DMS 273 (cell line): ENCODE results near the gene TRAM2.
"Not testable (repeated sequence)": the region's sequence is repeated elsewhere in the genome, so short reads cannot be mapped to it uniquely, and the experiment has no call there.

Source experiments
- DNase-seq: peaks from one replicate; lab custom pipeline; 2025; ENCODE audit not compliant: unreplicated experiment; lab: John Stamatoyannopoulos, UW

The TRAM2 gene

DNA sequence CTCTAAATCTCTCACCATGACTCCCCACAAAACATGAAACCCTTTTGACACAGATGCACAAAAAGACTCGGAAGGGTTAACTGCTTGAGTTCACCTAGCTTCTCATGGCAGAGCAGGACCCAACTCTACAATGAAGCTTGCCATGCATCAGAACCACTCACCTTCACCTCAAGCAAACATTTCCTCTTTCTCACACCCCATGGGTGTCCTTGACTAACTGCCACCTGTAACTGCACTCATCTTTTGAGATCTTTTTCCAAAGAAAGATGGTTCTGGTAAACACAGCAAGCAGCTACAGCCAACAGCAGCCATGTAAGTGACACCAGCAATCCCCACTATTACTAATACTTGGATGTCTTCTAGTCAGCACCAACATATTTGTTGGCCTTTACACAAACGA, 80.2 kb downstream of the TRAM2 start:
- DNase-seq, result no peak

DNA sequence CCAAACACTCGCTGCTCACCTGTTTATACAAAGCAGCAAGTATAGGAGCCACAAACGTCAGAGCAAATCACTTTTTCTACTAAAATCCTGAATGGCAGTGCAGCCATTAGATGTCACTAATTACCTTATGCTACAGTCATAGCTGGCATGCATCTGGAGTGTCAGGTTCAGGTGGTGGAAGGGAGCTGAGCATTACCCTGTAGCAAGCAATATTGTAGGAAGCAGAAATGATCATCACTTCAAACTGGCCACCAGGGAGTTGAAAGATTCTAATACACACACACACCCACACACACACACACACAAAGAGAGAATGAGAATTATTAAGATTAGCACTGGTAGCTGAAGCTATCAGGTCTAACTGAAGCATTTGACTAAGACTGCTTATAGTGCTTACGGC, 80.9 kb downstream of the TRAM2 start:
- no peak for DNase-seq

DNA sequence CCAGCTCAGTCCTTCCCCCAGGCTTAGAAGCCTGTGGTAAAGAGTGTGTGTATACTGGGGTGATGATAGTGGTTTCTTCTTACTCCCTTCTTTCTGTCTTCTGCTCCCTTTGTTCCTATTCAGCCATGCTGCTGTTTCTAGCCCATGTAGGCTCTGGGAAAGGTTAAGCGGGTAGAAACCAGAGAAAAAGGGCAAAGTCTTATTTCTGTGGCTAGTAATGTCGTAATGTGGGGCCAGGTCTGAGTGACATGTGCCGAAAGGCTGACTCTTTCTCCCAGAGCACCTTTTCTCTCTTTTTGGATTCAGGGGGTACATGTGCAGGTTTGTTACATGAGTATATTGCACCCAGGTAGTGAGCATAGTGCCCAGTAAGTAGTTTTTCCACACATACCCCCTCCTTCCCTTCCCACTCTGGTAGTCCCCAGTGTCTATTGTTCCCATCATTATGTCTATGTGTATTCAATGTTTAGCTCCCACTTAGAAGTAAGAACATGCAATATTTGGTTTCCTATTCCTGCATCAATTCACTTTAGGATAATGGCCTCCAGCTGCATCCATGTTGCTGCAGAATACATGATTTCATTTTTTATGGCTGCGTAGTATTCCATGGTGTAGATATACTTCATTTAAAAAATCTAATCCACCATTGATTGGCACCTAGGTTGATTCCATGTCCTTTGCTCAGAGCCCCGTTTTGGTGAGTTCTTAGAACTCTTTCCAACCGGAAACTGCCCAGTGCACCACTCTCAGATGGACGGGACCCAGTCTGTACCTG, 82.4 kb downstream of the TRAM2 start:
- DNase-seq, result no peak

DNA sequence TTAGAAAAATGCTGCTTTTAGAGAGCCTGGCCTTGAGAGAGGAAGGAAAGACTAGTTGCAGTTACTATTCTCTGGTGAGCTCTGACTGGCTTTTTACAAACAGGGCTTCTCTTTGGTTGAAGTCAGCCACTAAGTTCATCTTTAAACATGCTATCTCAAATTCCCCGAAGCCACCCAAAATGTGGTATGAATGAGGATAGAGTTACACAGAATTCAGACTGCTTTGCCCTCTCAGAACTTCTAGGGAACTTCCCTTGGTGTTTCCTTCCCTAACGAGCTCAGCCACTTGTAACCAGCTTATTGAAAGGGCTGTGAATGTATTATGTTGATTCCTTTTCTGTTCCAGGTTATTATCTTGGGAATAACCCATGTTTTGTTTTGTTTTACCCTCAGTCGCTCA, 83.2 kb downstream of the TRAM2 start:
- DNase-seq, result no peak

GRCh38 chr6:52491203-52492069, 85.4 kb downstream of the TRAM2 start:
- no peak for DNase-seq

DNA sequence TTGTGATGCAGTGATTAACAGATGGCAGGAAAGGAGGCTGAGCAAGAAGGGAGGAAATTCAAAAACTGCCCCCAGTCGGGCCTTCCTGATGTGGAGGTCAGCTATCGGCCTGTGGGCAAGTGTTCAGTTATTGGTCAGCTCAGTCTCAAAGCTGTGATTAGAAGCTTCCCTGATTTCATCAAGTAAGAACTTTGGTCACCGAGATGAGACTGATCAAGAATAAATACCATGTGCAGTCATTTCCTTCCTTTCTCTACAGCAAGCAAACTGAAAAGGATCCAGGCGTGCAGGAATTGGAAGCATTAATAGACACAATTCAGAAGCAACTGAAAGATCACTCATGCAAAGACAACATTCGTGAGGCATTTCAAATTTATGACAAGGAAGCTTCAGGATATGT, 87.0 kb downstream of the TRAM2 start:
- no peak for DNase-seq

DNA sequence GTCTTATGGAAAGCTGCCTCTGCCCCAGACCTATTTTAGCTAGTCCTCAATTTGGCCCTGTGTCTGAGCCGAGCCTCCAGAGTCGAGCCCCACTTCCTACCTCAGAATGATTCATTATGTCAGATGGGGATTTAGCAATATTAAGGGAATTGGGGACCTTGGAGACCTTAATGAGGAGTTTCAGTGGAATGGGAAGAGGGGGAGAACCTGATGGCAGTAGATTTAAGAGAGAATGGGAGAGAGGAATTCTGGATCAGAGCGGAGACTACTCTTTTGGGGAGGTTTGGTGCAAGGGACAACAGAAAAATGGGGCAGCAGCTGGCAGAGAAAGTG, 93.2 kb downstream of the TRAM2 start:
- DNase-seq, result no peak

GRCh38 chr6:52482903-52483670, 93.8 kb downstream of the TRAM2 start:
- peak; percentile 69 for DNase-seq

DNA sequence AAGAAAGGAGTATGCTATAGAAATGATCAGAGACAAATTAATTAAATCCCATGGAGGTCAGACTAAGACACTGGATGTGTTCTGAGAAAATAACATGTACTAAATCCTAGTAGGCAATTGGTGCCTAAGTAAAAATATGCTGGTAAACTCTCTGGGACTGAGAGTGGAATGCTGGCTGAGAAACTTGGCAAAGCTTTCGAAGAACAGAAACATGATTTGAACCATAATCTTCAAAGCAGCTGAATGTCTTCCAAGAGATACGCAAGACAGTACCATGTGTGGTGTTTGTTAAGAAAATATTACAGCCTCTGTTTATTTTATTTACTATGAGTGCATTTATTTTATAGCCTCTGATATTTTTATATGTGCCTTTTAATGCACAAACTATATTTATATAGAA, 101.6 kb downstream of the TRAM2 start:
- DNase-seq, result no peak

- no peak for DNase-seq
Observed at GRCh38 chr6:52474173-52474572, 102.7 kb downstream of the TRAM2 start.

DNA sequence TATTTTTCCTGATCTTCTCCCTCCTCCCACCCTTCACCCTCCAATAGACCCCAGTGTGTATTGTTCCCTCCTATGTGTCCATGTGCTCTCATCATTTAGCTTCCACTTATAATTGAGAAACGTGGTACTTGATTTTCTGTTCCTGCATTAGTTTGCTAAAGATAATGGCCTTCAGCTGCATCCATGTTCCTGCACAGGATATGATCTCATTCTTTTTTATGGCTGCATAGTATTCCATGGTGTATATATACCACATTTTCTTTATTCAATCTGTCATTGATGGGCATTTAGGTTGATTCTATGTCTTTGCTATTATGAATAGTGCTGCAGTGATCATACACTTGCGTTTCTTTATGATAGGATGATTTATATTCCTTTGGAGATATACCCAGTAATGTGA, 115.7 kb downstream of the TRAM2 start:
- DNase-seq, result not testable (repeated sequence)

- no peak for DNase-seq
Observed at GRCh38 chr6:52457096-52457495, 119.8 kb downstream of the TRAM2 start.

DNA sequence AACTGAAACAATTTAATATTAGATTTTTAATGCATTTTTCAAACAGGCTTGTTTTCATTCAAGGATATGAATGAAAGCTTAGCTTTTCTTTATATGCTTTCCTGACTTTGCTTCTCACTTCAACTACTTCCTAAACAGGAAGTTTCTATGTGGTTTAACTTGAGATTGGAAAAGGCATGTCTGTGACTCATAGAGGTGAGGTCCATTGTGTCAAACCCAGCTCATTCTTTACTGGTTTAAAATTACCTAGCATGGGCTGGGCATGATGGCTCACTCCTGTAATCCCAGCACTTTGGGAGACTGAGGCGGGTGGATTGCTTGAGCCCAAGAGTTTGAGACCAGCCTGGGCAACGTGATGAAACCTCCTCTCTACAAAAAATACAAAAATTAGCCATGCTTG, 122.3 kb downstream of the TRAM2 start:
- DNase-seq, result no peak
